Measurements from ENCODE around the gene SPRED3.
A peak's percentile ranks its signal among the peaks of the same experiment; 100 is the strongest.

The SPRED3 gene

GRCh38 chr19:38384209-38385027 is 4.1 kb upstream of the SPRED3 start:
- H3K4me3 ChIP-seq (ENCODE audit: low read depth, low read length): no peak overlapping the region
- in situ Hi-C loops (cut with HindIII; ENCODE audit: low sequenced_read_pairs): no loop called here
- TF ChIP-seq, protein P1, sequence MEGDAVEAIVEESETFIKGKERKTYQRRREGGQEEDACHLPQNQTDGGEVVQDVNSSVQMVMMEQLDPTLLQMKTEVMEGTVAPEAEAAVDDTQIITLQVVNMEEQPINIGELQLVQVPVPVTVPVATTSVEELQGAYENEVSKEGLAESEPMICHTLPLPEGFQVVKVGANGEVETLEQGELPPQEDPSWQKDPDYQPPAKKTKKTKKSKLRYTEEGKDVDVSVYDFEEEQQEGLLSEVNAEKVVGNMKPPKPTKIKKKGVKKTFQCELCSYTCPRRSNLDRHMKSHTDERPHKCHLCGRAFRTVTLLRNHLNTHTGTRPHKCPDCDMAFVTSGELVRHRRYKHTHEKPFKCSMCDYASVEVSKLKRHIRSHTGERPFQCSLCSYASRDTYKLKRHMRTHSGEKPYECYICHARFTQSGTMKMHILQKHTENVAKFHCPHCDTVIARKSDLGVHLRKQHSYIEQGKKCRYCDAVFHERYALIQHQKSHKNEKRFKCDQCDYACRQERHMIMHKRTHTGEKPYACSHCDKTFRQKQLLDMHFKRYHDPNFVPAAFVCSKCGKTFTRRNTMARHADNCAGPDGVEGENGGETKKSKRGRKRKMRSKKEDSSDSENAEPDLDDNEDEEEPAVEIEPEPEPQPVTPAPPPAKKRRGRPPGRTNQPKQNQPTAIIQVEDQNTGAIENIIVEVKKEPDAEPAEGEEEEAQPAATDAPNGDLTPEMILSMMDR (IDR thresholded peaks at IDR 0.05; ENCODE audit: low read depth, low read length): peak; percentile 59
- peak; percentile 21 for DNase-seq (ENCODE audit: low read depth, low spot score)

DNA sequence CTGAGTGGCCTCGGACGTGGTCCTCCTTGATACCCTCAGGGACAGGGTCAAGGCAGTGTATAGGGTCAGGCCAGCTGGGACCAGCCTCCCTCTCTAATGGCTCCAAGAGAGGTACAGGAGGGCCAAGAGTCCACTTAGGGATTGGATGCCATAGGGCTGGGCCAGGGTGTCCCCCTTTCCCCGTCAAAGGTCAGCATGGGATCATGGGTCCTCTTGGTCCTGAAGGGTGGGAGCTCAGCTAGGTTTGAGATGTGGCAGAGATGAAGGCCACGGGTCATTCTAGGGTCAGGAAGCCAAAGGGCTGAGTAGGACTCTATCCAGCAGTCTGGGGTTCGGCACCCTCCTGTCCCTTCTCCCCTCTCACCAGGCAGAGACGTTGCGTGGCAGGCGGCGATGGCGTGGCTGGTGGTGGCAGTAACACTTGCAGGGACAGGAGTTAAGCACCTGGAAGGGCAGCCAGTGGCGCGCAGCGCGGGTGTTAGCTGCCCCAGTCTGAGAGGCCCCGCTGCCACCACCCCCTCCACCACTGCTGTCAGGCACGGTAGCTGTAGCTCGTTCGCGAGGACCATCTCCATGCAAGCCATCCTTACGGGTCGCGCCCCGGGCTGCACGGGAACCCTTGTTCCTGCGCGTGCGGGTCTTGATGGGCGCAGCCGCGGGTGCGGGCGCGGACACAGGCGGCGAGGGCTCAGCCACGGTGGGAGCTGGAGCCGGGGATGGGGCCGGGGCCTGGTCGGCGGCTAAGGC is 3.3 kb upstream of the SPRED3 start:
- TF ChIP-seq, protein P1 (IDR thresholded peaks at IDR 0.05; ENCODE audit: low read depth, low read length): no peak
- in situ Hi-C loops (cut with HindIII; ENCODE audit: low sequenced_read_pairs): no loop called here
- no peak overlapping the region for H3K4me3 ChIP-seq (ENCODE audit: low read depth, low read length)
- no peak for DNase-seq (ENCODE audit: low read depth, low spot score)

- TF ChIP-seq, protein P1 (IDR thresholded peaks at IDR 0.05; ENCODE audit: low read depth, low read length): no peak
- in situ Hi-C loops (cut with HindIII; ENCODE audit: low sequenced_read_pairs): no loop called here
- no peak for DNase-seq (ENCODE audit: low read depth, low spot score)
- no peak overlapping the region for H3K4me3 ChIP-seq (ENCODE audit: low read depth, low read length)
Observed at GRCh38 chr19:38385804-38386257, 2.7 kb upstream of the SPRED3 start.

DNA sequence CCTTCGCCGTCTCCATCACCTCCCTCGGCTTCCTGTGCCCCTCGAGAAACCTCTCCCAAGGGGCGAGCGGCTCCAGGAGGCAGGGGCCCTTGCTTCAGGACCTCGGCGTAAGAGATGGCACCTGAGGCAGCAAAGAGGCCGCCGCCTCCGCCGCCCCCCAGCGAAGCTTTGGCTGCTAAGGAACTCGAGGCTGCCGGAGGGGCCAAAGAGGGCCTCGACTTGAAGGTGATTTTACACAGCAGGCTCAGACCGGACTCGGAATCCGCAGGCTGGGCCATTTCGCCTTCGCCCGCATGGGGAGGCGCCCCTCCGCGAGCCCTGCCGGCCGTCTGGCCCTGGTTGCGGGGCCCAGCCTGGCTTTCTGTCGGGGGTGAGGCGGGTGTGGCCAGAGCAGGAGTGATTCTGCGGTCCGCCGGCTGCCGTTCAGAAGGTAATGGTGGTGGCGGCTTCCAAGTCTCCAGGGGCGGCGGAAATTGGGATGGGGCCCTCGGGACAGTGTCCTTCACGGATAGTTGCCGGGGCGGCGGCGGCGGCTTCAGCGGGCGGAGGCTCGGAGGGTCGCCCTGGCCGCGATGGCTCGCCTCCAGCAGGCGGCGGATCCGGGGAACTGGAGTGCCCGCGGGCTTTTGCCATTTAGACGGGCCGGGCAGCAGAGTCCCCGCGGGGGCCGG is 2.1 kb upstream of the SPRED3 start:
- TF ChIP-seq, protein P1 (IDR thresholded peaks at IDR 0.05; ENCODE audit: low read depth, low read length): no peak
- no peak overlapping the region for H3K4me3 ChIP-seq (ENCODE audit: low read depth, low read length)
- in situ Hi-C loops (cut with HindIII; ENCODE audit: low sequenced_read_pairs): no loop called here
- no peak for DNase-seq (ENCODE audit: low read depth, low spot score)

GRCh38 chr19:38386971-38387549 is 1.4 kb upstream of the SPRED3 start:
- H3K4me3 ChIP-seq (ENCODE audit: low read depth, low read length): peak overlapping the region; percentile 82
- peak; percentile 16 for DNase-seq (ENCODE audit: low read depth, low spot score)
- TF ChIP-seq, protein P1 (IDR thresholded peaks at IDR 0.05; ENCODE audit: low read depth, low read length): no peak
- in situ Hi-C loops (cut with HindIII; ENCODE audit: low sequenced_read_pairs): no loop called here
